H1 (cell line): ENCODE measurements around the gene LHPP. TPM values are rescaled to one million over a fixed set of nuclear protein-coding genes. Genes with fewer than 3 reads are reported as not detected.

Experiments
- CEBPB ChIP-seq: IDR thresholded peaks from 2 replicates; pipeline ENCODE4 v1.6.1; 2012; ENCODE audit warnings: low read depth, low read length
- CREB1 ChIP-seq: IDR thresholded peaks from 2 replicates; pipeline ENCODE4 v1.6.1; 2012; ENCODE audit warnings: inconsistent platforms
- E2F6 ChIP-seq: IDR thresholded peaks from 2 replicates; pipeline ENCODE4 v1.6.1; 2012; ENCODE audit warnings: inconsistent platforms
- FOSL1 ChIP-seq: IDR thresholded peaks from 2 replicates; pipeline ENCODE4 v1.6.1; 2011; ENCODE audit warnings: mild to moderate bottlenecking, low read depth, low read length, moderate library complexity; ENCODE audit not compliant: insufficient read depth
- HDAC2 ChIP-seq, 2 experiments: fragments of 300-600 bp in 1 of 2; sonication (generic) in 1 of 2; IDR thresholded peaks; 2 replicates each; pipeline ENCODE4 v1.6.1; 2011 to 2012; ENCODE audit warnings: low read depth in 2 of 2, low read length in 2 of 2, mild to moderate bottlenecking in 2 of 2, moderate library complexity in 2 of 2, borderline replicate concordance in 1 of 2, inconsistent platforms in 1 of 2
- JUN ChIP-seq: IDR thresholded peaks from 2 replicates; pipeline ENCODE4 v1.6.1; 2011; ENCODE audit warnings: low read depth, mild to moderate bottlenecking, improper control_type of control experiment, low read length
- PHF8 ChIP-seq: fragments of 200-600 bp; sonication (generic); conservative IDR thresholded peaks from 2 replicates; pipeline ENCODE4 v1.7.1; 2012; ENCODE audit warnings: low read depth, mild to moderate bottlenecking, inconsistent platforms, low read length, moderate library complexity
- POLR2A ChIP-seq, 2 experiments: IDR thresholded peaks; 1 replicate in 1 of 2; 2 replicates in 1 of 2; pipeline ENCODE4 v1.6.1; 2011; ENCODE audit warnings: low read depth in 2 of 2, low read length in 2 of 2, mild to moderate bottlenecking in 2 of 2; ENCODE audit errors: control extremely low read depth in 1 of 2
- RBBP5 ChIP-seq: IDR thresholded peaks from 2 replicates; pipeline ENCODE4 v1.7.1; 2012; ENCODE audit warnings: low read depth, mild to moderate bottlenecking, inconsistent platforms, low read length, moderate library complexity, borderline replicate concordance
- RFX5 ChIP-seq: IDR thresholded peaks from 2 replicates; pipeline ENCODE4 v1.6.1; 2011; ENCODE audit warnings: low read depth, low read length, improper control_type of control experiment, borderline replicate concordance
- RNF2 ChIP-seq: fragments of 200-900, 300-1000 bp; sonication (generic); IDR thresholded peaks from 2 replicates; pipeline ENCODE4 v1.7.1; 2016; ENCODE audit warnings: borderline replicate concordance, low read depth, mild to moderate bottlenecking, antibody characterized with exemption, low read length; ENCODE audit not compliant: poor library complexity, severe bottlenecking; ENCODE audit errors: missing control alignments
- RXRA ChIP-seq: IDR thresholded peaks from 2 replicates; pipeline ENCODE4 v1.6.1; 2011; ENCODE audit warnings: low read depth, mild to moderate bottlenecking, low read length, moderate library complexity; ENCODE audit not compliant: insufficient read depth
- SIRT6 ChIP-seq: IDR thresholded peaks from one replicate; pipeline ENCODE4 v1.7.1; 2012; ENCODE audit warnings: low read length, inconsistent platforms
- SIX5 ChIP-seq: IDR thresholded peaks from 2 replicates; pipeline ENCODE4 v1.6.1; 2011; ENCODE audit warnings: mild to moderate bottlenecking, low read depth, low read length
- SP4 ChIP-seq: IDR thresholded peaks from 2 replicates; pipeline ENCODE4 v1.6.1; 2012; ENCODE audit warnings: low read length, inconsistent platforms
- SRF ChIP-seq: IDR thresholded peaks from 2 replicates; pipeline ENCODE4 v1.6.1; 2011; ENCODE audit warnings: mild to moderate bottlenecking, low read depth, low read length, moderate library complexity
- TAF1 ChIP-seq: IDR thresholded peaks from 2 replicates; pipeline ENCODE4 v1.6.1; 2011; ENCODE audit warnings: mild to moderate bottlenecking, low read depth, low read length
- TBP ChIP-seq: IDR thresholded peaks from 2 replicates; pipeline ENCODE4 v1.6.1; 2011; ENCODE audit warnings: low read depth, low read length, improper control_type of control experiment
- polyA plus RNA-seq, 7 experiments: library from polyadenylated mRNA; depleted of rRNA in 3 of 7; stranded (reverse) in 5 of 7; unstranded in 2 of 7; fragments of >200 nt in 5 of 7; fragments of 200-250 nt in 2 of 7; gene quantifications; 1 replicate in 5 of 7; 2 replicates in 1 of 7; 4 replicates in 1 of 7; pipeline versions ENCODE4 v1.2.1 to v1.2.3, GENCODE V29; 2011 to 2013; ENCODE audit warnings: missing spikeins in 2 of 7, mixed read lengths in 2 of 7
- total RNA-seq: library from RNA; stranded (reverse); fragmentation: NEBNext Ultra II Directional; extraction: Animal tissue kit (Norgen Biotek cat#: 25700); gene quantifications from 2 replicates; pipeline ENCODE4 v1.2.1, GENCODE V29; 2021
- TF ChIP-seq, protein P1 (sequence below): IDR thresholded peaks from 2 replicates; pipeline ENCODE4 v1.6.1; 2012; ENCODE audit warnings: low read length, inconsistent platforms
- TF ChIP-seq, protein P2 (sequence below): IDR thresholded peaks from 2 replicates; pipeline ENCODE4 v1.6.1; 2011; ENCODE audit warnings: low read length, improper control_type of control experiment

The LHPP gene
- total and polyA plus RNA-seq, 2 of the 8 experiments (the other 6 are each of a cell fraction or from before 2014, with no cell fraction given): 26.0 to 45.0 TPM

GRCh38 chr10:124461642-124462347 lies at the start of gene LHPP (continued):
- TF ChIP-seq HDAC2 (IDR thresholded peaks at IDR 0.05; ENCODE audit: borderline replicate concordance in 1 of 2, low read depth in 2 of 2, low read length in 2 of 2) (no peak), RBBP5 (peak; percentile 84; the same call in 1 of the 2 replicates), JUN (no peak), RXRA (no peak), SIX5 (peak; percentile 66), POLR2A (IDR thresholded peaks at IDR 0.05; ENCODE audit: control extremely low read depth in 1 of 2, low read depth in 2 of 2, low read length in 2 of 2) (peak in 1 of 2 experiments; percentile 48; a peak in 1 of 3 replicates), RNF2 (no peak), RFX5 (no peak), E2F6 (no peak), CREB1 (peak; percentile 86), SP4 (no peak), SRF (peak; percentile 40; the same call in 1 of the 2 replicates), FOSL1 (no peak), CEBPB (no peak), TBP (no peak), PHF8 (peak; percentile 78), SIRT6 (no peak), TAF1 (no peak)
- TF ChIP-seq, protein P1, sequence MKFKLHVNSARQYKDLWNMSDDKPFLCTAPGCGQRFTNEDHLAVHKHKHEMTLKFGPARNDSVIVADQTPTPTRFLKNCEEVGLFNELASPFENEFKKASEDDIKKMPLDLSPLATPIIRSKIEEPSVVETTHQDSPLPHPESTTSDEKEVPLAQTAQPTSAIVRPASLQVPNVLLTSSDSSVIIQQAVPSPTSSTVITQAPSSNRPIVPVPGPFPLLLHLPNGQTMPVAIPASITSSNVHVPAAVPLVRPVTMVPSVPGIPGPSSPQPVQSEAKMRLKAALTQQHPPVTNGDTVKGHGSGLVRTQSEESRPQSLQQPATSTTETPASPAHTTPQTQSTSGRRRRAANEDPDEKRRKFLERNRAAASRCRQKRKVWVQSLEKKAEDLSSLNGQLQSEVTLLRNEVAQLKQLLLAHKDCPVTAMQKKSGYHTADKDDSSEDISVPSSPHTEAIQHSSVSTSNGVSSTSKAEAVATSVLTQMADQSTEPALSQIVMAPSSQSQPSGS: no peak
- TF ChIP-seq, protein P2, sequence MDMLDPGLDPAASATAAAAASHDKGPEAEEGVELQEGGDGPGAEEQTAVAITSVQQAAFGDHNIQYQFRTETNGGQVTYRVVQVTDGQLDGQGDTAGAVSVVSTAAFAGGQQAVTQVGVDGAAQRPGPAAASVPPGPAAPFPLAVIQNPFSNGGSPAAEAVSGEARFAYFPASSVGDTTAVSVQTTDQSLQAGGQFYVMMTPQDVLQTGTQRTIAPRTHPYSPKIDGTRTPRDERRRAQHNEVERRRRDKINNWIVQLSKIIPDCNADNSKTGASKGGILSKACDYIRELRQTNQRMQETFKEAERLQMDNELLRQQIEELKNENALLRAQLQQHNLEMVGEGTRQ: no peak
